ENCODE results near the gene CELF4. TPM values are rescaled to one million over a fixed set of nuclear protein-coding genes. Genes with fewer than 3 reads are reported as not detected.

CELF4 gene
- total RNA-seq, 1 experiment from 2014 or later = not detected

GRCh38 chr18:37524498-37525261 lies 40.9 kb downstream of the CELF4 start:
- no peak for DNase-seq (ENCODE audit: low read depth)

- DNase-seq (ENCODE audit: low read depth) = no peak
Observed at GRCh38 chr18:37524139-37524497, 41.5 kb downstream of the CELF4 start.

DNA sequence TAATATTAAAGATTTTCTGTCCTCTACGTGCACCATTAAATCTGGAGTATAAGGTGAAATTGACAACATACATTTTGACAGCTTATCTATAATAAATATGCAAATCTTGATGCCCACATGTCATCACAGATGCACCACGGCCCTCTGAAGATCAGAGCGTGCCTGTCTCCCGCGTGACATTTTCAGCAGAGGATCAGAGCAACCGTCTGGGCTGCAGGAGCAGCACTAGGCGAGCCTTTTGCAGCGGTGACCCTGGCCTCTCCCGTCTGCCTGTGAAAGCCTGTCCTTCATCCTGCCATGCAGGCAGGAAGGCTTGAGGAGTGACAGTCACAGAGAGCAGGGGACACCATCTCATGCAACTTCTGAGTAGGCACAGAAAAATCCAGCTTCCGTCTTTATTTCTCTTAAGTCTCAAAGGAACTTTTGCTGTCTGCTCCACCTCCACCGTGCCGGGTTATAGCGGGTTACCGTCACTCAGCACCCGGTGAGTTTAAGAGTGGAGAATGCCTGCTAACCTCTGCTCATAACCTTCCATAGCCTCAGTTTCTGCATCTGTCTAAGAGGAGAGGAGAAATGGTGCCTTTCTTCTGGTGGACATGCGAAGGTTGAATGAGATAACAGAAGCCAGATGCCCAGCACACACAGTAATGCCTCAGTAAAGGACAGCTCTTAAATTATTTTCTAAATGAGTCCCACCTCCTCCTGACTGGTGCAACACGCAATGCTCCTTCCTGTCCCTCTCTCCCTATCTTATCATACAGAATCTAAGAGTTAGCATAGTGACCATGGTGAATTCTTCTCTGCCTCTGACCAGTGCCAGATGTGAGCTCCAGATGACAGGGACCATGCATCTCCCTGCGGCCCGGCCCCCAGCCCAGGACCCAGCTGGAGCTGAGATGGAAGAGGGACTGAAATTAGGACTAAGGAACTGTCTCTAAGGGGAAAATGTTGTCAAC lies 43.8 kb downstream of the CELF4 start:
- DNase-seq (ENCODE audit: low read depth) = no peak

GRCh38 chr18:37520508-37520907 lies 45.1 kb downstream of the CELF4 start:
- DNase-seq (ENCODE audit: low read depth) = no peak

DNA sequence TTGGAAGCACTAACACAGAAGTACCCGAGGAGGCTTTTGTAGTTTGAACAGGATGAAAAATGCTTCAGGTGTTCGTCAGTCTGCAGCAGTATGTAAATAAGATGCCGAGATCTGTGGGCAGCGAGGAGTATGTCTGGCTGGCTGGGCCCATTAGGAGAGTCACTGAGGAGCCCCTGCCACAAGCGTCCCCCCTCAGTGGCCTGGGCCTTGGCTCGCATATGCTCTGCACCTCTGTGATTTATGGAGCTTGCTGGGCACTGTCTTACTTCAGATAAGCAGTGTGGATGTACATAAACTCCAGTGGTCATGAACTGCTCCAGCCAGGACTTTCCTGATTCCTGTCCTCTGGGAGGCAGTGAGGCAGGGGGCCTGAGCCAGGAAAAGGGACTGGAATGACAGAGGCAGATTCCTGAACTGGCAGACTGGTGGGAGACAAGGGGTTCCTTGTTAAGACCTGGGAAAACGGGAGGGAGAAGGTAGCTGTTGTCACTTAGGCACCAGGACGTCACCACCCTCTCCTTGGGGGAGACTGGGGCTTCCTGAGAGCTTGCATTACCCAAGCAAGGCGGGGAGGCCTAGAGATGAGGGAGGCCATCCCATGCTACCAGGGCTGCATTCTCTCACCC lies 46.0 kb downstream of the CELF4 start:
- DNase-seq (ENCODE audit: low read depth) = no peak

GRCh38 chr18:37516361-37516853 lies 49.2 kb downstream of the CELF4 start:
- DNase-seq (ENCODE audit: low read depth) = no peak

DNA sequence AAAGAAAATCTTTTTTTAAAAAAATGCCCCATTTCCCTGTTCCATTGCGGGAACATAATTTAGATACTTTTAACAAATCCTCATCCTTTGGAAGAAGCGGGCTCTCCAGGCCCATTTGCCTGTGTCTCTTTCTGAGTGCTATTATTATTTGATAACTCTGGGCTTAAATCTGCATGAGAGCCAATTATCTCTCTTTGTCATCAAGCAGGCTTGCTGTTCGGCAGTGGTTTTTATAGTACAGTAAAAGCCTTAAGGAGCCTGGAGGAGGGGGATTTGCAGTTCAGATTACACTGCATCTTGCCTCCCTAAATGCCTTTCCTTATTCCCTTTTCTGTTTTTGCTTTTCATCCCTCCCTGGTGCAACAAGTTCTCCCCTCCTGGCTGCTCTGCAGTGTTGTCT lies 50.6 kb downstream of the CELF4 start:
- DNase-seq (ENCODE audit: low read depth) = no peak

DNA sequence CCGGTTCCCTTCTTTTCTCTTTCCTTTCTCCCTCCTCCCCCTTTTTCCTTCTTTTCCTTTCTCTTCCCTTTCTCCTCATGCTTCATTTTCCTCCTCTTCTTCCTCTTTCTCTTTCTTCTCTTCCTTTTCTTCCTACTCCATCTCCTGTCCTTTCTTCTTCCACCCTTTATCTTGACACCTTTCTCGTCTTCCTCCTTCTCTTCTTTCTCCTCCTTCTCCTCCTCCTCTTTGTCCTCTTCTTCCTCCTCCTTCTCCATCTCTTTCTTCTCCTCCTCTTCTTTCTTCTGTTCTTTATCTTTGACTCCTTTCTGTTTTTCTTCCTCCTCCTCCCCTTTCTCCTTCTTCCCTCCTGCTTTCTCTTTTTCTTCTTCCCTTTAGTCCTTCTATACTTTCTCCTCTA lies 53.2 kb downstream of the CELF4 start:
- no peak for DNase-seq (ENCODE audit: low read depth)

DNA sequence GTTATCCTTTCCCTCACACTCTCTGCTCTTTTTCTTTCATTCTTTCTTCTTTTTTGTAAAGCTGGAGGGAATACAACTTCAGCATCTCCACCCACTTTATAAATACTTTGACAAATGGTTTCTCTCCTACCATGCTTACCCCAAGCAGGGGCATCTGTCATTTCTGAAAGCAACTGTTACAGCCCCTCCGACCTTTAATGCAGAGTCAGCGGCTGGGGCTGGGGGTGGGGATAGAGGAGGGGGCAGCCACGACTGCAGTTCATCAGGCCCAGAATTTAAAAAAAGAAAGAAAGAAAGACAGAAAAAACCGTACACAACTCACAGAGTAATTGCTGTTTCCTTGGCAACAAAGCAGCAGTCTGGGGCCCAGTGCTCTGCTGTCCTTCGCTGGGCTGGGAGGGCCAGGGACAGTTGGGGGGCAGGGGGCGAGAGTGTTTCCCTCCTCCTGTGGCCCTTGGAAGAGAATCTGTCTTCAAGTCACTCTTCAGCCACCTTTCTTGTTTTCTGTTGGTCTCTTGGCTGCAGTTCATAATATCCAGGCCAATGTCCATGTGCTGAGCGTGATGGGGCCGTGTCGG lies 53.8 kb downstream of the CELF4 start:
- DNase-seq (ENCODE audit: low read depth) = no peak

DNA sequence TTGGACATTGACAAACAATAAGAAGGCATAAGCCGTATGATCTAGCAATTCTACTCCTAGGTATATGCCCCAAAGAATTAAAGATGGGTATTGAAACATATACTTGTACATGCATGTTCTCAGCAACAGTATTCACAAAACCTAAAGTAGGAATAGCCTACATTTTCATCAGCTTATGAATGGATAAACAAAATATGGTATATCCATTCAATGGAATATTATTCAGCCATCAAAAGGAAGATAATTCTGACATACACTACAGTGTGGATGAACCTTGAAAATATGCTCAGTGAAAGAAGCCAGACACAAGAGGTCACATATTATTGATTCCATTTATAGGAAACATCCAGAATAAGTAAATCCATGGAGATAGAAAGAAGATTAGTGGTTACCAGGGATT lies 56.0 kb downstream of the CELF4 start:
- DNase-seq (ENCODE audit: low read depth) = no peak

DNA sequence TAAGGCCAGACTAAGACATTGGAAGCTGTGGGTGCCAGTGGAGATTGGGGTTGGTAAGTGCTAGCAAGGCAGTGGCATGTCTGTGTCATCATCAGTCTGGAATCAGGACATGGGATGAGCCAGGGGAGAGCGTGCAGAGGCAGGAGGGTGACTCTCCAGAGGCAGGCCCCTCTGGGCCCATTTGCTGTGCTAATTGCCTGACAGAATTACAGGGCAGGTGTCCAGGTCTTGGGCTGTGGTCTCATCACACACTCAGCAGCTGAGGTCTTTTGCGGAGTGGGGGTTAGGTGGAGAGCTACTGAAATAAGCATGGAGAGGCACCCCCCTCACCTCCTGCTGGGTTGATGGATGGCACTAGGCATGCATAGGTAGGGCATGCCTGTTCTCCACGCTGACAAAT lies 57.4 kb downstream of the CELF4 start:
- no peak for DNase-seq (ENCODE audit: low read depth)

GRCh38 chr18:37507239-37507638 lies 58.4 kb downstream of the CELF4 start:
- DNase-seq (ENCODE audit: low read depth) = no peak

GRCh38 chr18:37506001-37506400 lies 59.6 kb downstream of the CELF4 start:
- no peak for DNase-seq (ENCODE audit: low read depth)

- no peak for DNase-seq (ENCODE audit: low read depth)
Observed at GRCh38 chr18:37505321-37505720, 60.3 kb downstream of the CELF4 start.

DNA sequence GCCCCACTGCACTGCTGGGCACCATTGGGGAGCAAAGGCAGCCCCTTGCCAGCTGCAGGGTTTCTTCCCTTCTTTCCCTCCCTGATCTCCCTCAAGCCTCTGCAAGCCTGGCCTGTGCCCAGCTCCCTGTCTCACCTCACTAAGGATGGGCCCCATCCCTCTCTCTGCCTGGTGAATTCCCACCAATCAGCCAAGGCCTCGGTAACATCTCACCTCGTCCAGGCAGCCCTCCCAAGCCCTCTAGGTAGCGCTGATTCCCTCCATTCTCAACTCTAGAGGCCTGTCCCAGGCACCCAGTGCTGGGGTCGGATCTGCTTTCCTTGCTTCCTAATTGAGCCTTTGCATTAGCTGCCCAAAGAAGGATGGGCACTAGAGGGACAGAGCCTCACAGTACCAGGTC lies 63.0 kb downstream of the CELF4 start:
- DNase-seq (ENCODE audit: low read depth) = no peak

DNA sequence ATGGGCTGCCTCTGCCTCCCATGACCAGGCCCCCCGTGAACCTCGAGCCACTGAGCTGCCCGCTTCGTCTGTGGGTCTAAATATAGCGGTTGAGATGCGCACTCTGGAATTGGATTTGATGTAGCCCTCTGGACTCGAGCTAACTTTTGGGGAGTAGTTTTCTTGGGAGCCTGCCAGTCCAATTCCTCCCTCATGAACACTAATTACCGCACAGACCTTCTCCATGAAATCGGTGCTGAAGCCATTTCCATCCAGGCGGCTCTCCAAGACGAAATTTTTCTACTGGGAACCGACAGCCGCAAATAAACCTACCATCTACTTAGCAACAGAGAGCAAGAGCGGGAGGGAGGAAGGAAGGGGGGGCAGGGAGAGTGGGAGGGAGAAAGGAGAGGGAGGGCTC lies 63.6 kb downstream of the CELF4 start:
- DNase-seq (ENCODE audit: low read depth) = no peak

- no peak for DNase-seq (ENCODE audit: low read depth)
Observed at GRCh38 chr18:37501136-37501535, 64.5 kb downstream of the CELF4 start.

- DNase-seq (ENCODE audit: low read depth) = no peak
Observed at GRCh38 chr18:37499913-37500312, 65.7 kb downstream of the CELF4 start.

DNA sequence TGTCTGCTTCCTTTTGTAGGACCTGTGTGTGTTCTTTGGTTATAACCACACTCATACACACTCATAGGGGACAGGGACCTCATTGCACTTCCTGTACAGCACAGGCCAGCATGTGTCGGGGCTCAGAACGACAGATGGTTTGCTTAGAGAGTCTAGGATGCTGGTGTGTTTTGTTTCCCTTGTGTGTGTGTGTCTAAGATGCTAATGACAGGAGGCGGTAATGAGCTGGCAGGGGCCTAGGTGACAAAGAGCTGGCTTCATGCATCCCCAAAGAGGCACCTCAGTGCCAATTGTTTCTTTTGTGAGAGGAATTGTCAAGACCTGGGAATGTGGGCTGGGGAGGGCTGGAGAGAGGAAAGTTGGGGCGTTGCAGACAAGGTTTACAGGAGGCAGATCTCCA lies 66.6 kb downstream of the CELF4 start:
- no peak for DNase-seq (ENCODE audit: low read depth)

DNA sequence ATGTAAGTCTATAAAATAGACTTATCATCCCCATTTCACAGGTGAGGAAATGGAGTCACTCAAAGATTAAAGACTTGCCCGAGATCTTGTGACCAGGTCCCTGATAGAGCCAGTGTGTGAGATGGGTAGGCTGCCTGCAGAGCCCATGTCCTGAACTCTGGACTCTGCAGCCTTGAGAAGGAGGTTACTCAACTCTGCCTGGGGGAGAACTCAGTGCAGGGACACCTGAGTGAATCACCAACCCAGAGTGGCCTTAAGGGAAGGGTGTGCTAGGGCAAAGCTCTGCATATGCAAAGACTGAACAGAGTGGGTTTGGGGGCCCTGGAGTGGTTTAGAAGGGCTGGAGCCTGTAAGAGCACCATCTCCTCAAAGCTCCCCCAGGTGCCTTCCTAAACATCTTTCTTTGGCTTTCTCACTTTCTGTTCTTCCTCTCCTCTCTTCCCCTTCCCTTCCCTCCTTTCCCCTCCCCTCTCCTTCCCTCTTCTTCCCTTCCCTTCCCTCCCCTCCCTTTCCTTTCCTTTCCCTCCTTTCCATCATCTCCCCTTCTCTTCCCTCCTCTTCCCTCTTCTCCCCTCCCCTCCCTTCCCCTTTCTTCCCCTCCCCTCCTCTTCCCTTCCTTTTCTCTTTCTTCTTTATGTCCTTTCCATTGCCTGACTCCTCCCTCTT lies 67.6 kb downstream of the CELF4 start:
- DNase-seq (ENCODE audit: low read depth) = no peak

DNA sequence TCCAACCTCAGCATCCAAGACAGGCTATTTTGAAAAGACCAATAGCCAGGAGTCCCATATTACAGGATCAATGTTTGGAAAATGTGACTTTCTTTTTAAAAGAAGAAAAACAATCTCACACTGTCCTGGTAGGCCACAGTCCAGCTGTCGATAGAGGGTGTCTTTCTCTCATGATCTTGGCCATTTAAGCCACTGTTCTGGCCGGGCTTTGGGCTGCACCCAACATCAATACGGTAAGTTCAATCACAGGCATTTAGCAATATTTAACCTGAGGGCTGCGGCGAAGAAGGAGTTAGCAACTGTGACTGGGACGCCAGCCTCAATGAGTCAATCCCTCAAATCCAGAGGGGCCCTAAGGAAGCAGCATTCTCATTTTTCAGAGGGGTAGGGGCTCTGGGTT lies 69.0 kb downstream of the CELF4 start:
- DNase-seq (ENCODE audit: low read depth) = no peak
